Measurements from ENCODE around the gene ZMYND8.
"Not testable (repeated sequence)": the region's sequence is repeated elsewhere in the genome, so short reads cannot be mapped to it uniquely, and the experiment has no call there.

Gene ZMYND8

GRCh38 chr20:47382746-47383415, 26.4 kb upstream of the ZMYND8 start:
- H3K36me3 ChIP-seq (ENCODE audit: control insufficient read depth, insufficient read depth, low read length) = no peaks in the 10 kb centered on the region
- no peak overlapping the region for H3K4me3 ChIP-seq (ENCODE audit: low read length)
- no peak overlapping the region for H3K27ac ChIP-seq (ENCODE audit: low read depth, low read length)
- H3K9ac ChIP-seq (ENCODE audit: low read length) = no peak overlapping the region
- peaks cover 4% of the 10 kb centered on the region for H3K4me1 ChIP-seq (ENCODE audit: control insufficient read depth, insufficient read depth, low read length)
- H3K27me3 ChIP-seq (ENCODE audit: control insufficient read depth, insufficient read depth, low read length) = no peaks in the 10 kb centered on the region

- no peak overlapping the region for H3K4me3 ChIP-seq (ENCODE audit: low read length)
- H3K9ac ChIP-seq (ENCODE audit: low read length) = no peak overlapping the region
- no peak overlapping the region for H3K27ac ChIP-seq (ENCODE audit: low read depth, low read length)
- H3K27me3 ChIP-seq (ENCODE audit: control insufficient read depth, insufficient read depth, low read length) = no peaks in the 10 kb centered on the region
- peaks cover 4% of the 10 kb centered on the region for H3K4me1 ChIP-seq (ENCODE audit: control insufficient read depth, insufficient read depth, low read length)
- H3K36me3 ChIP-seq (ENCODE audit: control insufficient read depth, insufficient read depth, low read length) = no peaks in the 10 kb centered on the region
Measured at GRCh38 chr20:47380481-47380880, 24.0 kb upstream of the ZMYND8 start.

GRCh38 chr20:47379433-47380150, 23.1 kb upstream of the ZMYND8 start:
- Histone ChIP-seq H3K4me1 (ENCODE audit: control insufficient read depth, insufficient read depth, low read length) (peaks cover 4% of the 10 kb centered on the region), H3K4me3 (ENCODE audit: low read length) (no peak overlapping the region), H3K27me3 (ENCODE audit: control insufficient read depth, insufficient read depth, low read length) (no peaks in the 10 kb centered on the region), H3K36me3 (ENCODE audit: control insufficient read depth, insufficient read depth, low read length) (no peaks in the 10 kb centered on the region), H3K27ac (ENCODE audit: low read depth, low read length) (no peak overlapping the region), H3K9ac (ENCODE audit: low read length) (no peak overlapping the region)

GRCh38 chr20:47377122-47377722, 20.7 kb upstream of the ZMYND8 start:
- H3K36me3 ChIP-seq (ENCODE audit: control insufficient read depth, insufficient read depth, low read length) = no peaks in the 10 kb centered on the region
- H3K4me1 ChIP-seq (ENCODE audit: control insufficient read depth, insufficient read depth, low read length) = peaks cover 4% of the 10 kb centered on the region
- no peak overlapping the region for H3K4me3 ChIP-seq (ENCODE audit: low read length)
- no peaks in the 10 kb centered on the region for H3K27me3 ChIP-seq (ENCODE audit: control insufficient read depth, insufficient read depth, low read length)
- no peak overlapping the region for H3K9ac ChIP-seq (ENCODE audit: low read length)
- H3K27ac ChIP-seq (ENCODE audit: low read depth, low read length) = no peak overlapping the region

DNA sequence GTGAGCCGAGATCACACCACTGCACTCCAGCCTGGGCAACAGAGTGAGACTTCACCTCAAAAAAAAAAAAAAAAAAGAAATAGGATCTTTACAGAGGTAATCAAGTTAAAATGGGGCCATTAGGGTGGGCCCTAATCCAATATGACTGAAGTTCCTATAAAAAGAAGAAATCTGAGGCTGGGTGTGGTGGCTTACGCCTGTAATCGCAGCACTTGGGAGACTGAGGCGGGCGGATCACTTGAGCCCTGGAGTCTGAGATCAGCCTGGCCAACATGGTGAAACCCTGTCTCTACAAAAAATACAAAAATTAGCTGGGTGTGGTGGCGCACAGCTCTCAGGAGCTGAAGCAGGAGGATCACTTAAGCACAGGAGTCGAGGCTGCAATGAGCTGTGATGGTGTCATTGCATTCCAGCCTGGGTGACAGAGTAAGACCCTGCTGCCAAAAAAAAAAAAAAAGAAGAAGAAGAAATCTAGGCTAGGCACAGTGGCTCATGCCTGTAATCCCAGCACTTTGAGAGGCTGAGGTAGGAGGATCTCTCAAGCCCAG, 19.7 kb upstream of the ZMYND8 start:
- not testable (repeated sequence) for H3K4me3 ChIP-seq (ENCODE audit: low read length); H3K4me1 ChIP-seq (ENCODE audit: control insufficient read depth, insufficient read depth, low read length); H3K9ac ChIP-seq (ENCODE audit: low read length); H3K27ac ChIP-seq (ENCODE audit: low read depth, low read length); H3K27me3 ChIP-seq (ENCODE audit: control insufficient read depth, insufficient read depth, low read length); H3K36me3 ChIP-seq (ENCODE audit: control insufficient read depth, insufficient read depth, low read length)

DNA sequence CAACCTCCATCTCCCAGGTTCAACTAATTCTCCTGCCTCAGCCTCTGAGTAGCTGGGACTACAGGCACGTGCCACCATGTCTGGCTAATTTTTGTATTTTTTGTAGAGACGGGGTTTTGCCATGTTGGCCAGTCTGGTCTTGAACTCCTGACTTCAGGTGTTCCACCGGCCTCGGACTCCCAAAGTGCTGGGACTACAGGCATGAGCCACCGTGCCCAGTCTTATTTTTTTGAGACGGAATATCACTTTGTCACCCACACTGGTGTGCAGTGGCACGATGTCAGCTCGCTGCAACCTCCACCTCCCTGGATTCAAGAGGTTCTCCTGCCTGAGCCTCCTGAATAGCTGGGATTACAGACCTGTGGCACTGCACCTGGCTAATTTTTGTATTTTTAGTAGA, 17.6 kb upstream of the ZMYND8 start:
- not testable (repeated sequence) for H3K27ac ChIP-seq (ENCODE audit: low read depth, low read length); H3K36me3 ChIP-seq (ENCODE audit: control insufficient read depth, insufficient read depth, low read length); H3K27me3 ChIP-seq (ENCODE audit: control insufficient read depth, insufficient read depth, low read length); H3K4me3 ChIP-seq (ENCODE audit: low read length); H3K9ac ChIP-seq (ENCODE audit: low read length); H3K4me1 ChIP-seq (ENCODE audit: control insufficient read depth, insufficient read depth, low read length)

DNA sequence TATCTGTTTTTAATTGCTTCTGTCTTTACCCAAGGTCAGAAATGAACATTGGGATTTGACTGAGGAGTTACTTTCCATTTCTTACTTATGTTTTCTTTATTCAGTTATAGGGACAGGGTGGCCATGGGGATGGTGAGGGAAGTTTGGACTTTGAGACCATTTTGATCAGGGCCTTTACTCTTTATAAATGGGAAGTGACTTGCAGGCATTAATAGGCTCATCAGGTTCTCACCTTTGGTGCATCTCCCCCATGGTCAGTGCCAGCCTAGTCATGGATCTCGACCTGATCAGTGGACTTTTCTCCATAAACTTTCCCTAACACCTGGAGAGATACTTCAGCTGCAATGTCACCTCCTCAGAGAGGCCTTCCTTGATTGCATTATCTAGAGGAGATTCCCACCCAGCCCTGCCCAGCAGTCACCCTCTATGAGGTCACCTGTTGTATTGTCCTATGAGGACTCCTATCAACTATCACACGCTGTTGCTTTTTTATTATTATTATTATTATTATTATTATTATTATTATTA, 16.8 kb upstream of the ZMYND8 start:
- Histone ChIP-seq H3K27ac (ENCODE audit: low read depth, low read length) (no peak overlapping the region), H3K27me3 (ENCODE audit: control insufficient read depth, insufficient read depth, low read length) (no peaks in the 10 kb centered on the region), H3K4me1 (ENCODE audit: control insufficient read depth, insufficient read depth, low read length) (no peaks in the 10 kb centered on the region), H3K36me3 (ENCODE audit: control insufficient read depth, insufficient read depth, low read length) (no peaks in the 10 kb centered on the region), H3K4me3 (ENCODE audit: low read length) (no peak overlapping the region), H3K9ac (ENCODE audit: low read length) (no peak overlapping the region)

- H3K27ac ChIP-seq (ENCODE audit: low read depth, low read length) = no peak overlapping the region
- no peaks in the 10 kb centered on the region for H3K27me3 ChIP-seq (ENCODE audit: control insufficient read depth, insufficient read depth, low read length)
- no peaks in the 10 kb centered on the region for H3K36me3 ChIP-seq (ENCODE audit: control insufficient read depth, insufficient read depth, low read length)
- H3K4me3 ChIP-seq (ENCODE audit: low read length) = no peak overlapping the region
- no peaks in the 10 kb centered on the region for H3K4me1 ChIP-seq (ENCODE audit: control insufficient read depth, insufficient read depth, low read length)
- no peak overlapping the region for H3K9ac ChIP-seq (ENCODE audit: low read length)
Measured at GRCh38 chr20:47370850-47371782, 14.6 kb upstream of the ZMYND8 start.

DNA sequence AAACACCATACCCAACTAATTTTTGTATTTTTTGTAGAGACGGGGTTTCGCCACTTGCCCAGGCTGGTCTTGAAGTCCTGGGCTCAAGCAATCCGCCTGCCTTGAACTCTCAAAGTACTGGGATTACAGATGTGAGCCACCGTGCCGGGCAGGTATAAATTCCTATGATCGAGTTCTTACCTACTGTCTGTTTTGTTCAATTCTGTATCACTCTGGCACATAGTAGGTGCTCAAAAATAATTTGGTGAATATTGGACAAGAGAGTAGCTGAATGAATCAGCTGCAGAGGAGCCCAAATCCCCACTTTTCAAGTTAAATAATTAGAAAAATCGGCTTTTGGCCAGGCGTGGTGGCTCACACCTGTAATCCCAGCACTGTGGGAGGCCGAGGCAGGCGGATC, 13.7 kb upstream of the ZMYND8 start:
- Histone ChIP-seq H3K4me1 (ENCODE audit: control insufficient read depth, insufficient read depth, low read length) (no peaks in the 10 kb centered on the region), H3K9ac (ENCODE audit: low read length) (no peak overlapping the region), H3K36me3 (ENCODE audit: control insufficient read depth, insufficient read depth, low read length) (no peaks in the 10 kb centered on the region), H3K4me3 (ENCODE audit: low read length) (no peak overlapping the region), H3K27ac (ENCODE audit: low read depth, low read length) (no peak overlapping the region), H3K27me3 (ENCODE audit: control insufficient read depth, insufficient read depth, low read length) (no peaks in the 10 kb centered on the region)

DNA sequence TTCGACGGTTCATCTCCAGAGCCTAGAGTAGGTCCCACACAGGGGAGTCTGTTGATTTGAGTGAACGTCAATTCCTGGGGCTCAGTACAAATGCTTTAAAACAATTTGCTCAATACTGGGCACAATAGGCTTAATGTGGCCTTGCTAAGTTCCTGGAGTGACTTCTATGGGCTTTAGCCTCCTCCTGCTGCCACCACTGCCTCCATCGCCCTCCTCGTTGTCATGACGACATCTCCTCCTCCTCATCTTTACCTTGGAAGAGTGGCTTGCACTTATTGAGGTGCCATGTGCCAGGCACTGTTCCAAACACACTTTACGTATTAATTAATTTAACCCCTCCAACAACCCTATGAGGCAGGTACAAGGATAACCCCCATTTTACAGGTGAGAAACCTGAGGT, 11.8 kb upstream of the ZMYND8 start:
- no peak overlapping the region for H3K4me3 ChIP-seq (ENCODE audit: low read length)
- H3K27me3 ChIP-seq (ENCODE audit: control insufficient read depth, insufficient read depth, low read length) = no peaks in the 10 kb centered on the region
- no peak overlapping the region for H3K27ac ChIP-seq (ENCODE audit: low read depth, low read length)
- H3K36me3 ChIP-seq (ENCODE audit: control insufficient read depth, insufficient read depth, low read length) = no peaks in the 10 kb centered on the region
- no peaks in the 10 kb centered on the region for H3K4me1 ChIP-seq (ENCODE audit: control insufficient read depth, insufficient read depth, low read length)
- H3K9ac ChIP-seq (ENCODE audit: low read length) = no peak overlapping the region

GRCh38 chr20:47366301-47366700, 9.8 kb upstream of the ZMYND8 start:
- H3K36me3 ChIP-seq (ENCODE audit: control insufficient read depth, insufficient read depth, low read length); H3K9ac ChIP-seq (ENCODE audit: low read length); H3K27ac ChIP-seq (ENCODE audit: low read depth, low read length); H3K4me3 ChIP-seq (ENCODE audit: low read length); H3K4me1 ChIP-seq (ENCODE audit: control insufficient read depth, insufficient read depth, low read length); H3K27me3 ChIP-seq (ENCODE audit: control insufficient read depth, insufficient read depth, low read length): not testable (repeated sequence)

All from rectal smooth muscle tissue (tissue), 1 donor.